Tibial nerve (tissue), 3 donors: ENCODE measurements around the gene RSKR.
A peak's percentile ranks its signal among the peaks of the same experiment; 100 is the strongest.

ENCODE experiments used
- POLR2A ChIP-seq, 2 donors: fragments of 450-650 bp; IDR thresholded peaks; one replicate each; pipeline ENCODE4 v1.6.1; 2017; ENCODE audit warnings: antibody characterized with exemption in 2 of 2, mild to moderate bottlenecking in 2 of 2, moderate library complexity in 2 of 2
- TF ChIP-seq, protein P1 (sequence below), 5 experiments: fragments of 200-600 bp in 3 of 5; fragments of 450-650 bp in 2 of 5; sonication (generic) in 3 of 5; IDR thresholded peaks; one replicate each; pipeline ENCODE4 v1.5.1; 2016 to 2019; ENCODE audit warnings: antibody characterized with exemption in 5 of 5, mild to moderate bottlenecking in 3 of 5, moderate library complexity in 2 of 5

DNA sequence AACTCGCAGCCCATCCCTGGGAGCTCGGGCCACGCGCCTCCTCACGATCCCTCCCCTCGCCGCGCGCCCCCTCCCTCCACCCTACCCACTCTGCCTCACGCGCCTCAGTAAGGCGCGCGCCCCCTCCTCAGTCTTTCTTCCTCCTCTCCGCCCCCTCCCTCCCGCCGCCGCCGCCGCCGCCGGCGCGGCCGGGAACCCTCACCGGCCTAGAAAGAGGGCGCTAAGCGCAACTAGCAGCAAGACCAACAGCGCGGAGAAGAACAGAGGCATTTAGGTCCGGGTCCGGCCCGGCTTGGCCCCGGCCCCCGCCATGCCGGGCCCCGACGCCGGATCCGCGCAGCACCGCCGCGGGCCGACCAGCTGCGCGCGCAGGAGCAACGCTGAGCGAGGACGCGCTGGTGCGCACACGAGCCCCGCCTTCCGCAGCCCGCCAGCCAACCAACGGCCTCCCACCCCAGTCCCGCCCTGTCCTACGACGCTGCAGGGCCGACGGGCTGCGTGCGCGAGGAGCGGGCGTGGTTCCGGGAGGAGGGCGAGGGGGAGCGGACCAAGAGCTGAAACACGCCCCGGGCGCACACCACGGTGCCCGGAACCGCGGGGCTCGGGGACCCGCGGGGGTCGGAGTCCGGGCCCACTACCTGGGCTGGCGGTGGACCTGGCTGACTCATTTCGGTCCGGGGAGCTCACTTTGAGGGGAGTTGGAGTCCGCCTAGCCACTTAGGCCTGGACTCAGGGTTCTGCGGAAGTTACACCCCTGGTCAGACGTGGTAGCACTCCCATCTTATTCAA lies 31.0 kb upstream of the RSKR start, which contains the start of gene BLTP2:
- TF ChIP-seq, protein P1, sequence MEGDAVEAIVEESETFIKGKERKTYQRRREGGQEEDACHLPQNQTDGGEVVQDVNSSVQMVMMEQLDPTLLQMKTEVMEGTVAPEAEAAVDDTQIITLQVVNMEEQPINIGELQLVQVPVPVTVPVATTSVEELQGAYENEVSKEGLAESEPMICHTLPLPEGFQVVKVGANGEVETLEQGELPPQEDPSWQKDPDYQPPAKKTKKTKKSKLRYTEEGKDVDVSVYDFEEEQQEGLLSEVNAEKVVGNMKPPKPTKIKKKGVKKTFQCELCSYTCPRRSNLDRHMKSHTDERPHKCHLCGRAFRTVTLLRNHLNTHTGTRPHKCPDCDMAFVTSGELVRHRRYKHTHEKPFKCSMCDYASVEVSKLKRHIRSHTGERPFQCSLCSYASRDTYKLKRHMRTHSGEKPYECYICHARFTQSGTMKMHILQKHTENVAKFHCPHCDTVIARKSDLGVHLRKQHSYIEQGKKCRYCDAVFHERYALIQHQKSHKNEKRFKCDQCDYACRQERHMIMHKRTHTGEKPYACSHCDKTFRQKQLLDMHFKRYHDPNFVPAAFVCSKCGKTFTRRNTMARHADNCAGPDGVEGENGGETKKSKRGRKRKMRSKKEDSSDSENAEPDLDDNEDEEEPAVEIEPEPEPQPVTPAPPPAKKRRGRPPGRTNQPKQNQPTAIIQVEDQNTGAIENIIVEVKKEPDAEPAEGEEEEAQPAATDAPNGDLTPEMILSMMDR (IDR thresholded peaks at IDR 0.05), result peak in 3 of 5 experiments; percentile 6 to 68 (median 66)
- TF ChIP-seq POLR2A (IDR thresholded peaks at IDR 0.05), result peak; percentile 77 to 94
